Fibroblast of peridontal ligament (primary cell): Measurements from ENCODE around the gene MYOM1.
A peak's percentile ranks its signal among the peaks of the same experiment; 100 is the strongest.

Experiments
- DNase-seq: peaks from one replicate; pipeline ENCODE4 v3.0.0-alpha.2; 2010; ENCODE audit errors: extremely low read depth

MYOM1 gene

DNA sequence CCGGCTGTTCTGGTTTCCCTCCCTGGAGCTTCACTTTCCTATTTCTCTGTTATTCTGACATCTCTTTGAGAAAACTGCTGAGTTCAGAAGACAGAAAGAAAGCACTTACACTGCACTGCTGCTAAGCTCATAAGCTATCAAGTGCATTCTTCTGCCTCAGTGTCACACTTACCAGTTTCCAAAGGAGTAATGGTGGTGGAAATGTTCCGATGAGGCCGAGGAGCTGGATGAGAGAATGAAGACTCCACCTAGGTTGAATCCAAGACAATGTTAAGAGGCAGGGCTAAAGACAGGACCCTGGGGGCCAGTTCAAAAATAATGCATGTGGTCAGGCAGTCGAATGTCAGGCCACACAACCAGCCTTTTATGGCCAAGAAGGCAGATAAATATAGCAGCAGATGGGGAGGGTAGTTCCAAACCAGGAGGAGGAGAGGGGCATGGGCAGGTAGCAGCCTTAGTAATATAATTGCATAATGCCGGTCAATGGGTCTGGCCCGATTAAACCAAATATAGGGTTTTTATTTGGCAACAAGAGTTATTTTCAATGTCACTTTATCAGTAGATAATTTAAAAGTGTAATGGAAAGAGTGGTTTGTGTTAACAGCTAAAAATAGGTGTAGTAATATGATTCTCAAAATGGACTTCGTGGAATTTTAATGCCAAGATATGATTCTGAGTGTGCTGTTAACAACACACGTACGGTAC lies at the start of gene MYOM1:
Gene MYOM1 (minus strand): TSS at position 338 of the 705 bp plus-strand sequence. CDS start 4,745 bp downstream, outside the sequence.
- no peak for DNase-seq

DNA sequence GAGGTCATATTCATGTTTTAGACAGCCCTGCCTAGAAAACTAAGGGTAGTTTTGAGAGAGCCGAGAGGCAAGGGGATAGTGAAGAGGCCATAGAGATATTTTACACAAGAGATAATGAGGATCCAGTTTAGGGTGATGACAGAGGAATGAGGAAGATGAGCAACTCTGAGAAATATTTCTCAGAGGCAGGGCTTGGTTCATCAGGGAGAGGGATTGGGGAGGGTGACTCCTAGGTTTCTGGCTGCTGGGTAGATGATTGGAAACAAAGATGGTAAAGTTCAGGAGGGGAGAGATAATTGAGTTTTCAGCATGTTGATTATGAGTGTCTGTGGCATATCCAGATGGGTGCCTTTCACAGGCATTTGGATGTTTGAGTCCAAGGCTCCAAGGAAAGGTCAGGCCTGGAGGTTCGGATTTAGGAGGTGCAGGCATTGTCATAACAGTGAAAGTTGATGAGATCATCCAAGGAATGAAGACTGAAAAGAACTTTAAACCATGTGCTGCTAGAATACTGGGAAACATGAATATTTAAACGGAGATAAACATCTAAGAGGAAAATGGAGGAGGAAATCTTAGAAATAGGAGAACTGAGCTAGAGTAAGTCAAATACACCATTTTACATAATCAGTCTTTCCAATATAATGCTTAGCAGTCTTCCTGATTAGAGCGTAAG lies 49.6 kb upstream of the MYOM1 start:
- DNase-seq, result no peak

DNA sequence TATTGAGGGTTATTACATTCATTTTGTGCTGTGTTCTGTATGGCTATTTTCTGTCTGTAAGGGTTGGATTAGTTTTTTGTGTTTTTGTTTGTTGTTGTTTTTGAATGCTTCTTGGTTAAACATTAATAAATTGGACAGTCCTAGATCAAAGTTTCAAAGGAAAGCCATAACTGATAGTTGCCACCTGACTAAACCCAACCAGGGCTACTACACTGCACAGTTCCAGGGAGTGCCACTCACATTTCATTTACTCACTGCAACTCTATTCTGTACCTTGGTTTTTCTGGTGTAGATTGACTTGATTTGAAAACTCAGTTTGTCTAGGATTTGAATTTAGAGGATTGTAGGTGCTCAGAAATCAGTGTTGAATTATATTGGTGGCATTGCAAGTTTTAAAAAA lies 48.5 kb upstream of the MYOM1 start:
- no peak for DNase-seq

DNA sequence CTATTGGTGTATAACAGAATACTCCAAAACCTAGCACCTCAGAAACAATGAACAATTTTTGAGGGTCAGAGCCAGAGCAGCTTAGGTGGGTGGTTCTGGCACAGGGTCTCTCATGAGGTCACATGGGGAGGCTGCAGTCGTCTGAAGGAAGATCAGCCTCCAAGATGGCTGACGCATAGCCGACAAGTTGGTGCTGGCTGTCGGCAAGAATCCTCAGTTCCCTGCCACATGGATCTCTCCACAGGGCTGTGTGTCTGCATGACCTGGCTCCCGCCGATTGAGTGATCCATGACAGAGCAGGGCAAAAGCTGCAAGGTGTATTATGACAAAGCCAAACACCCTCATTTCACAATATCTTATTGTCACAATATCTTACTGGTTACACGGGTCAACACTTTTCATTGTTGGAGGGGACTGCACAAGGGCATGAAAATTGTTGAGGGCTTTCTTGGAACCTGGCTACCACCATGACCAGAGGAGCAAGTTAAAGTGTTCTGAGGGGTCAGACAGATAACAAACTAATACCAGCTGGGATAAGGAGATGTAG lies 46.4 kb upstream of the MYOM1 start:
- DNase-seq, result no peak

DNA sequence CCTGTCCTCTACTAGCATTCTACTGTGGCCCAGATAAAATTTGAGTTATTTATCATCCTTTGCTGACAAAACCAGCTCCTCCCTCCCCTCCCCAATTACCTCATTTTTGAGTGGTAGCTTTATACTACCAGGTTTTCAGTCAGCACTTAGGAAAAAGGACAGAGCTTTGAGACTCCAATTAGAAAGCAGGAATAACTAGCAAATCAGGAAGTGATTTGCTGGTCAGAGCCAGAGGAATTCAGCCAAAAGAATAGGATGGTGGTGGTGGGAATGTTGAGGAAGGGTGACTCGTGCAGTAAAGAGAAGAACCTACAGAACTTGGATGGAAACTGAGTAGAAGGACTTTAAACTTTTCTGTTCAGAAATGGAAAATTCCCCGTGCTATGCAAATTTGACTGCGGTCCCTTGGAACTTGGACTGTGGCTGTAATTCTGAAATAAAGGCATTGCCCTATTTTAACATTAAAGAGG lies 45.8 kb upstream of the MYOM1 start:
- DNase-seq, result peak; percentile 51

DNA sequence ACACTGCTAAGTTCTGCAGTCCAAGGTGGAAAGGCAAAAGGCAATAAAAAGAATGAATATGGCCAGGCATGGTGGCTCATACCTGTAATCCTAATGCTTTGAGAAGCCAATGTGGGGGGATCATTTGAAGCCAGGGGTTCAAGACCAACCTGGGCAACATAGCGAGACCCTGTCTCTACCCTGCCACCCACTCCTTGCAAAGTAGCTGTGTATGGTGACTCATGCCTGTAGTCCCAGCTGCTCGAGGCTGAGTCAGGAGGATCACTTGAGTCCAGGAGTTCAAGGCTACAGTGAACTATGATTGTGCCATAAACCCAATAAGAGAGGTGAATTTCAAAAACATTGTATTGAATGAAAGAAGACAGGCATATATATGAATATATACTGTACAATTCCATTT lies 44.6 kb upstream of the MYOM1 start:
- DNase-seq, result no peak

DNA sequence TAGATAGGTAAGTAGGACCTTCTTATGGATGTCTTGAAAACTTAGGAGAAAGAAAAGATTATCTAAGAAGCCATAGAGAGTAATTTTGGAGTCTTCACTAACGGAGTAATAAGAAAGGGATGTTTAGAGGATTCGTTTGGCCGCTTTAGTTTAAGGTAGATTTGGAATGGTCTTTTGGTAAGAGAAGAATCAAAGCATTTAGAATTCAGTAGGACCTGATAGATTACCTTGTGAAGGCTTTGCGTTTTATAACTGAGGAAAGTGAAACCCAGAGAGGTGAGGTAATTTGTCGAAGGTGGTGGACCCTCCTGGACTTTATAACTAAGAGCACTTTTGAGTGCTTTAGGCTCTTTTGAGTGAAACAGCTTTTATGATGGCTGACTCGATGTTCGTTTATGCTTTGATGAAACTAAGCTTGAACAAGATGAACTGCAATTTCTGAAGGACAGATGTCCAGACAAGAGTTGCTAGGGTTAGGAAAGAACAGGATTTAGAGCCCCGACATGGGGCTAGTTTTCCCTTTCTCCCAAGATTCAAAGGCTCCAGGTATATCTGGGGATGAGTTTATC lies 43.4 kb upstream of the MYOM1 start:
- DNase-seq, result no peak

DNA sequence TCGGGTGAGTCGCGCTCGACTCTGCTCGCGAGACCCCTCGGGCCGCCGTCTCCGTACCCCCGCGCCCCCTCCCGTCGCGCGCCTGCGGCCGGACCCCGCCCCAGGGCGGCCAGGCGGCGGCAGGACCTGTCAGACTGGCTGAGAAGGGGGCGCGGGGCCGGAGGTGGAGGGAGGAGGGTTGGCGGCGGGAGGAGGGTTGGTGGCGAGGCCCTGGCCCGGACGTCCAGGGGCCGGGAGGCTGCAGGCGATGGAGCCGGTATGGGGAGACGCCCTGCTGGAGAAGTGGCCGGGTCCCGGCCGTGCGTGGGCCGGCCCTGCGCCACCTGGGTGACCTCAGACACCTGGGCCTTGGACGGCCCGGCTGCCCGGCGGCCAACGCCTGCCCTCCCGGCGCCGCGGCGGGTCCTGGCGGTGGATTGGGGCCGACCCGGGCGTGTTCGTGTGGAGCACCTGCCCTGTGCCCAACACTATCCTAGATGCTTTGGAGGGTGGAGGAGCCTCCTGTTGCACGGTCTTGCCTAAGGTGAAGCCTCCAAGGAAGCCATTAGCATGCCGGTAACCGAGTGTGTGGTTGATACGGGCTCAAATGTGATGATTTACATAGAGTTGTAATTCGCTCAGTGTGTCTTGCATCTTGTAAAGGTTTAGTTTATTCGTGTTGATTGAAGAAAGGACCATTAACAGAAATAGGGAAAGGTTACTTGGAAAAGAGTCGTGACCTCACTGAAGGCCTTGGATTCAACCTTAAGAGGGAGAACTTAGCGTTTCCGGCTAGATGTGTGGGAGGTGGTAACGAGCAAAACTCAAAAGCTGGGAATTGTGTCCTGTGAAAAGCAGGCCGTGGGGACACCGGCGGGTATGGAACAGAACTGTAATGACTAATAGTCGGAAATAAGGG lies 42.7 kb upstream of the MYOM1 start:
- no peak for DNase-seq

DNA sequence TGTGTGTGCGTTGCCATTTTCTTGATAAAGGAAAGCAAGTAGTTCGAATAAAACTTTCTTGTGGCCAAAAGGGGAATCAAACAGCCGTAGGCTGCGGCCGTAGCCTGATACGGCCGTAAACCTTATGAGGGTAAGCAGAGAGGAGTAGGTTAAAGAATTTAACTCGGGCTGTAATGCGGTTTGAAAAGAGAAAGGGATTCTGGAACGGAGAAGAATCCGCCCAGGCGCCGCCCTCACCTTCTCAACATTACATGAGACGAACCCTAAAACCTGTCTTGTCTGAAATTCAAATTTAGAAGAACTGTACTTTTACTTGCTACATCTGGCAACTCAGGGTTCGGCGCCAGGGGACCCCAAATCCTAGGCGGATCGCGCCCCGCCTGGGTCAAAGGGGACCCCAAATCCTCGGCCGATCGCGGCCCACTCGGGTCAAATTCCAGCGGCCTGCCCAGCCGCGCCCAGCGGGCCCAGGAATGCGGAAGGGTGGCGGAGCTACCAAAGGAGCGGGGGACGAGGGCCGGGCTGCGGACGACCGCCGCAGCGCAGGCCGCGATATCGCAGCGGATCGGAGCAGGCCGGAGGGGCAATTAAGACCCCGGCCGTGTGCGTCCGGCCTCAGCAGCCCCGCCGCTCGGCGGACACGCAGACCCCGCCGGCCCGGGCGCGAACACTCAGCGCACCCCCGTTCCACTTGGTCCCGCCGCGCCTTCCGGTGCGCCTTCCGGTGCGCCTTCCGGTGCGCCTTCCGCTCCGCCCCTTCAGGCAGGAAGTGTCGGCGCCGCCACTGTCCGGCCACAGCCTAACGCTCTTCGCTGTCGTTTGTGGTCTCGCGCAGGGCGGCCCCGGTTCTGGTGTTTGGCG lies 41.8 kb upstream of the MYOM1 start, which contains the start of gene MYL12B:
Gene MYL12B (plus strand): TSS at position 761 of the 861 bp plus-strand sequence. CDS start 10,766 bp downstream, outside the sequence.
- DNase-seq, result peak; percentile 68

DNA sequence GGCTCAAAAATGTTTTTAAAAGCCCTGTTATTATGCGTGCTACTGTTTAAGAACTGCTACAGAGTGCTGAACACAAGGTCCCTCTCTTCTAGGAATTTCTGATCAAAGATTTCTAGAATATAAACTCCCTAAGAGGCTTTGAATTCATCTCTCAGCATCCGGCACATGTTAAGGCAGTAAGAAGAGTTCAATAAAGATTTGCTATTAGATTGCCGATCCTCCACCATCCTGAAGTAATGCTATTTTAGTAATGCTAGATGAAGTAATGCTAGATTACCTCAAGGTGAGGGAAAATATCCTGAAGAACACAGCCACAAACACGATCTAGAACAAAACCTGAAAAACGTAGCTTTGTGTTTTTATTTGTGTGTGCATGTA lies 41.2 kb upstream of the MYOM1 start:
- no peak for DNase-seq

DNA sequence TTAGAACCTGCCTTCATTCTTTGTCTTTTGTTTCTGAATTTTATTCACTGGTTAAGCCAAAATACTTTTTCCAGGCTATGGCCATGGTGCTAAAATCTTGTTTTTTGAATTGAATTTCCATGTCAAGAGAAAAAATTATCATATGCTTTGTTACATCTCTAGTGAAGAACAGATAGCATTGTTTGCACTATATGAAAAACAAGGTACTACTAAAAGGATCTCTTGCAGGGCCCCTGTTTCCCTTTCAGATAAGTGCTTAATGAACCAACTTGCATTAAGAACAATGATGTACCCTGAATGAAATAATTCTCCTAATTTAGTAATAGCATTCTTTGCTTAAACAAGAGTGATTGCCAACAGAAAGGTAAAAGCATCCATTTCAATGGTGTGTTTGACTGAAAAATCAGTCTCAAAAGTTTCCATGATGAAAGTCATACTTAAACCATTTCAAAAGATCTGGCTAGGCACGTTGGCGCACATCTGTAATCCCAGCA lies 37.9 kb upstream of the MYOM1 start:
- no peak for DNase-seq

DNA sequence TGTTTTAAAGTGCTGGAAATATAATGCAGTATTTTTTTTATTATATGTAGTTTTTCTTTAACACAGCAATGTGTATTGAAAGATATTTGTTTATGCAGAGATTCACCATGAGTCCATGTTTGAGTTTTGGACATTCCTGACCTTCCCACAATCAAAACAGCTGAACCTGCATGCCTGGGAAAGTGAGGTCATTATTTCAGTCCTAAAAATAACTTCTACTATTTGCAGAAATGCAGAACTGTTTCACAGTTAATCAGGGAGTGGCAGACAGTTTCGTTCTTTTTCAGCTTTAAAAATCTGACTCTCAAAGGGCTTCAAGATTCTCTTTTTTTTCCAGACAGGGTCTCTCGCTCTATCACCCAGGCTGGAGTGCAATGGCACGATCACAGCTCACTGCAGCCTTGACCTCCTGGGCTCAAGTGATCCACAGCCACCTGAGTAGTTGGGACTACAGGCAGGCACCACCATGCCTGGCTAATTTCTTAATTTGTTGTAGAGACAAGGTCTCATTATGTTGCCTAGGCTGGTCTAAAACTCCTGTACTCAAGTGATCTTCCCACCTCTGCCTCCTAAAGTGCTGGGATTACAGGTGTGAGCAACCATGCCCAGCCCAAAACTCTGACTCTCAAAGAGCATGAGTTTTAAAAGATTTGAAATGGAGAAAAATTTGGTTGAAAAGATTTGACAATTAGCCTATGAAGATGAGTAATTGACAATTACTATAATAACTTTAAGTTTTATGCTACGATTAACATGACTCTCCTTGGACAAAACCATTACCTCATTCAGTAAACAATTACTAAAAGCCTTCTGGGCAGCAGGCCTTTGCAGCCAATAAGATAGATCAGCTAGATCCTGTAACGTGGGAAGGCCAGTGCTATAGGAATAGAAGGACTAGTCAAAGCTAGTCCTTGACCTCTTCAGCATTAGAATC lies 37.2 kb upstream of the MYOM1 start:
- DNase-seq, result peak; percentile 63

DNA sequence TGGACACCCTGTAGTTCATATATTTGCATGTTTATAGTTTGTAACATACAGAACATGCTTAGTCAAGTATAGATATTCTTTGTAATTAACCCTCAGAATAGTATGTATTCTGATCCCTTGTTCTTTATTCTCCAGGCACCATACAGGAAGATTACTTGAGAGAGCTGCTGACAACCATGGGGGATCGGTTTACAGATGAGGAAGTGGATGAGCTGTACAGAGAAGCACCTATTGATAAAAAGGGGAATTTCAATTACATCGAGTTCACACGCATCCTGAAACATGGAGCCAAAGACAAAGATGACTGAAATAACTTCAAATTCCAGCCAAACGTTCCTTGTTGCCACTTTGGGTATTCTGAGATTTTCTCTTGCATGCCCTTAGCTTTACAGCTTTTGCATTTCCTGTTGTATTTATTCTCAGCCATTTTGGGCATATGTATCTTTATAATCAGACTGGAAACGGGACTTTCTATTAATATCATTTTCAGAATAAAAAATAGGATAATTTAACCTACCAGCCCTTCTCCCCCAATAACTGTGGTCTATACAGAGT lies 35.9 kb upstream of the MYOM1 start:
- no peak for DNase-seq

DNA sequence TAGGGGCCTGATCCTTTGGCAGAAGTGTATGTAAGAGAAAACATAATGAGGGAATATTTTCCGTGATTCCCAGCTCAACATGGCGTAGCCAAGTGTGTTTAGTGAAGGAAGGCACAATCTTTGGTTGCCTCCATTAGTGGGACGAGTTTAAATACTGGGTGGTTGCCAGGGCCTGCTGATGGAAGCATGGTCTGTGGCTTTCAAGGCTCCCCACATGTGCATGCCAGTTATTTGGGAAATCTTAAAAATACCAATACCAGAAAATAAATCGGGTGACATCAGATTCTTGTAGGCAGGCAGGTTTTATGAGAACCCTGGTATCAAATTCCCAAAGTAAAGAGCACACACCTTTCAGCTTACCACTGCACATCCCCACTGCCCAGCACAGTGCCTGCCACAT lies 35.0 kb upstream of the MYOM1 start:
- DNase-seq, result no peak

DNA sequence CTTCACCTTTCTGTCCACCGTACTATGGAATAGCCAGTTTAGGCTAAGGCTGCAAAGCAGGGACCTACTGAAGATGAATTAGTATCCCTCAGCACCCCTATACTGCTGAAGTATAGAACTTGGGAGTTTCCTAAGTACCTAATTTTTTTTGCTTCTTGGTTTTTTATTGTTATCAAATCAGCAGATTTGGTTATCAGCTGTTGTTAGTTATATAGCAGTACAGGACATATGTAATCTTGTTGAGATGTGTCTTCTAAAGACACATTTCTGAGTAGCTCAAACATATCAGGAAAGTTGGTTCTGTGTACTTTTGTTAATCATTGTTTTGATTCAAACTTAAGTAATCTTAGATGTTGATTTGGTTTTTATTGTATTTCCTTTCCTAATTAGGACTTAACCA lies 33.1 kb upstream of the MYOM1 start:
- no peak for DNase-seq

DNA sequence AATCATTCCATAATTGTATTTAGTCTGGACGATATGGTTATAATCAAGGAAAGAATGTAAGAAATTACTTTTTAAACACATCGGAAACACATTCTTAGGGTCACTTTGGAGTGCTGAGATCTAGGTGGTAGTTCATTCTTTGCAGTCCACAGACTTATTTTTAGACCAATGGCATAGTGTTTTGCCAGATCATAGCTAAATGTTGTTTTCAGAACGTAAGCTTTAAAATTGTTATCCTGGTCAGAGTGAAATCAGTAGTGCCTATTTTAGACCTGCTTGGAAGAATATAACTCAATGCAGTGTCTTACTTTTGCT lies 32.2 kb upstream of the MYOM1 start:
- peak; percentile 61 for DNase-seq

DNA sequence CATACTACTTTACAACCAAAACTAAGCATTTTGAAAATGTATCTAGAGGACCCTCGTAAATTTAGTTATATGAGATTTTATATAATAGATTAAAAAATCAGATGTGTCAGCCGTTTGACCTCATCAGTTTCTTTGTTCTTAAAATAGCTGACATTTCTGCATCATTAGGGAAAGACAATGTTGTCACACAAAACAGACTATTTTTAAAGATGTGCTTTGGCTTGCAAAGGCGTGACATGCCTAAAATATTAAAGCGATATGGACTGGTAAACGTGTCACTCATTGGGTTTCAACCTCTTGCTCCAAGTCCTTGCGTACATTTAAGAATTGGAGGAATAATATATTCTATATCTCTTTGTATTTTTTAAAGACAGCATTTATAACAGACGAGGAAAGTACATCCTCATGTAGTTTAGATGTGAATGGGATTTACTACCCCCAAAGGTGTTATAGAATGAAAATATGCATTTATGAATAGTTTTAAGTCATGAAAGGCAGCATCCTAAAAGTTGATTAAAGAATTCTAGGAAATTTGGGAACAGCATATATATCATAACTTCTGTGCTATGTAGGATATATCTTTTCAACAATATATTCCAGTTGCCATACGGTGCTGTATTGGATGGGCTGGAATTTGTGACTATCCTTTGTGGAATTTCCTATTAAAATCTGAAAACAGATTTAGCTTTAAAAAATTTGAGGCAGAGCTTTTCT lies 31.6 kb upstream of the MYOM1 start:
- DNase-seq, result peak; percentile 28

DNA sequence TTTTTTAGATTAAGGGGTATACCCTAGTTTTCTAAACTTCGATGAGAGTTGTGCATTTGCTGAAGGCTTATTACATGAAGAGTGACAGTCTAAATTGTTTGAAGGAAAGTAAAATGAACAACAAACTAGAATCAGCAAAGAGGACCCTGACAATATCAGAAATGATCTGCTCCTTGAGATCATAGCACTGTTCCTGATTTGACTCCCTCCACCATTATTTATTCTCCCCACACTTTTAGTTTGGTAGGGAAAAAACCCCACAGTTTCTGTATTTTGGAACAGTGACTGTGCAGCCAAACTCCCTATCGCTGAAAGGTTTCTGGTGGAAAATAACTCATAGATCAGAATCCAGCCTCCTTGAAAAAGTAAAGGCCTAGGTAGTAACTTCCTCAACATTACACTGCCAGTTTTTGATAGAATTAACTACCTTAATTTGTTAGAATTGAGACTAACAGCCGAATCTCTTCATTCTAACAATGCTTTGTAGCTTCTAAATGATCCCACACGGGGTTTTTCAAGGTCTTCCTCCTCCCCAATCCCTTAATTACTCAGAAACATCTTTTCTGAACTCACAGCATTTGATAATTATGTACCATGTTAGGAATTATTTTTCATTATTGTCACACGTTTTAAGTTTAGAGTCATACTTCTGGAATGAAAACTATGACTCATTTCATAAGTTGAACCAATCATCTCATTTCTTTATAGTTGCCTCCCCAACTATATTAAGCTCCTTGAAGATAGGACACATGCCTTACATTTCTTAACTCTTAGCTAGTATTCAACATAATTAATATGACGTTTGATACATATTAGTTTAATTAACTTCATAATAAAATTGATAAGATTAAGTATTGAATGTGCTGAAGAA lies 30.7 kb upstream of the MYOM1 start:
- DNase-seq, result peak; percentile 76
